ENCODE results near the gene DTL.

- TF ChIP-seq YY1 (IDR thresholded peaks at IDR 0.05; ENCODE audit: insufficient read depth, insufficient read length) (no peak), SUZ12 (IDR thresholded peaks at IDR 0.05; ENCODE audit: extremely low read depth, insufficient read depth, insufficient read length) (no peak)
These were observed 102.3 kb downstream of the DTL start for GRCh38 chr1:212137854-212138253.

Measured in NT2/D1 (cell line).